H1 (cell line): ENCODE measurements around the gene RAB24. TPM values are rescaled to one million over a fixed set of nuclear protein-coding genes. Genes with fewer than 3 reads are reported as not detected.

Source experiments
- CTCF ChIA-PET: fragments of 300-600 bp; sonication (Branson Sonifier 250); formaldehyde crosslinking; loops from one replicate; lab custom pipeline; 2021; ENCODE audit not compliant: partially characterized antibody; lab: Charles Lee
- POLR2A ChIA-PET: fragments of 300-600 bp; sonication (Branson Sonifier 250); formaldehyde crosslinking; loops from one replicate; lab custom pipeline; 2021; ENCODE audit warnings: inconsistent platforms; ENCODE audit not compliant: partially characterized antibody; lab: Charles Lee
- DNase-seq, 2 experiments: peaks; one replicate each; pipeline versions ENCODE4 v3.0.0 to v3.0.0-alpha.2; 2010 to 2022; ENCODE audit warnings: low spot score in 2 of 2, low read depth in 1 of 2, mixed read lengths in 1 of 2
- FAIRE-seq: peaks from 2 replicates; lab custom pipeline; 2011; peaks lifted over from hg19 to GRCh38; lab: Jason Lieb, UNC
- H2AFZ ChIP-seq: 2 replicates; pipeline ENCODE4 v1.8.1; 2012; ENCODE audit warnings: low read length, inconsistent platforms
- H2AK5ac ChIP-seq: 2 replicates; pipeline ENCODE4 v1.6.1; 2013; ENCODE audit warnings: low read depth, low read length
- H2BK120ac ChIP-seq: replicated peaks from 2 replicates; pipeline ENCODE3; 2013; ENCODE audit warnings: low read depth, low read length, inconsistent platforms
- H2BK12ac ChIP-seq: 2 replicates; pipeline ENCODE4 v1.6.1; 2013; ENCODE audit warnings: low read depth, low read length
- H2BK15ac ChIP-seq: 2 replicates; pipeline ENCODE4 v1.6.1; 2013; ENCODE audit warnings: low read length
- H2BK20ac ChIP-seq: 2 replicates; pipeline ENCODE4 v1.6.1; 2013; ENCODE audit warnings: low read length
- H2BK5ac ChIP-seq: 2 replicates; pipeline ENCODE4 v1.6.1; 2013; ENCODE audit warnings: low read depth, low read length
- H3K14ac ChIP-seq: 2 replicates; pipeline ENCODE4 v1.6.1; 2013; ENCODE audit warnings: inconsistent platforms; ENCODE audit not compliant: insufficient read length
- H3K18ac ChIP-seq: 2 replicates; pipeline ENCODE4 v1.6.1; 2013; ENCODE audit warnings: low read length; ENCODE audit errors: extremely low read depth
- H3K23ac ChIP-seq: 2 replicates; pipeline ENCODE4 v1.6.1; 2013; ENCODE audit warnings: inconsistent platforms; ENCODE audit not compliant: insufficient read length
- H3K23me2 ChIP-seq: 2 replicates; pipeline ENCODE4 v1.6.1; 2013; ENCODE audit warnings: low read depth, low read length
- H3K27ac ChIP-seq: 2 replicates; pipeline ENCODE4 v1.6.1; 2011; ENCODE audit warnings: low read depth, low read length, inconsistent platforms
- H3K27me3 ChIP-seq, 4 experiments: replicated peaks in 1 of 4; 1 replicate in 1 of 4; 2 replicates in 3 of 4; pipeline versions ENCODE4 v1.6.1 to v1.8.1; 2011 to 2013; ENCODE audit warnings: low read length in 3 of 4, mild to moderate bottlenecking in 3 of 4, inconsistent platforms in 2 of 4, mixed read lengths in 2 of 4, moderate library complexity in 1 of 4; ENCODE audit not compliant: control insufficient read depth in 3 of 4, insufficient read depth in 3 of 4; ENCODE audit errors: extremely low read depth in 1 of 4
- H3K36me3 ChIP-seq, 4 experiments: 2 replicates each; pipeline versions ENCODE4 v1.6.1 to v1.8.1; 2011 to 2013; ENCODE audit warnings: mild to moderate bottlenecking in 4 of 4, low read length in 3 of 4, moderate library complexity in 2 of 4, control low read depth in 1 of 4, inconsistent platforms in 1 of 4; ENCODE audit not compliant: insufficient read depth in 4 of 4, control insufficient read depth in 2 of 4
- H3K4ac ChIP-seq: replicated peaks from 2 replicates; pipeline ENCODE3; 2013; ENCODE audit warnings: low read length, low read depth, mixed read lengths, inconsistent platforms; ENCODE audit not compliant: insufficient read length
- H3K4me1 ChIP-seq, 4 experiments: replicated peaks in 1 of 4; 1 replicate in 1 of 4; 2 replicates in 3 of 4; pipeline versions ENCODE4 v1.6.1 to v1.8.1; 2011 to 2013; ENCODE audit warnings: low read length in 3 of 4, inconsistent platforms in 2 of 4, mixed read lengths in 1 of 4; ENCODE audit not compliant: insufficient read depth in 4 of 4, control insufficient read depth in 3 of 4
- H3K4me2 ChIP-seq, 2 experiments: 2 replicates each; pipeline versions ENCODE4 v1.6.1 to v1.8.1; 2011 to 2013; ENCODE audit warnings: low read depth in 2 of 2, low read length in 2 of 2, control low read depth in 1 of 2, inconsistent platforms in 1 of 2, mild to moderate bottlenecking in 1 of 2; ENCODE audit not compliant: insufficient read depth in 1 of 2
- H3K4me3 ChIP-seq, 4 experiments: fragments of 200-600, 300-600 bp in 1 of 4; sonication (generic), shearing (Covaris generic), sonication (Bioruptor Twin) in 1 of 4; 2 replicates each; pipeline versions ENCODE4 v1.5.1 to v1.8.1; 2011 to 2016; ENCODE audit warnings: low read length in 4 of 4, low read depth in 3 of 4, control low read depth in 2 of 4, inconsistent platforms in 2 of 4, mild to moderate bottlenecking in 2 of 4, mixed read lengths in 1 of 4, moderate library complexity in 1 of 4; ENCODE audit not compliant: insufficient read depth in 2 of 4; ENCODE audit errors: extremely low read depth in 1 of 4
- H3K56ac ChIP-seq: replicated peaks from 2 replicates; pipeline ENCODE3; 2013; ENCODE audit warnings: low read depth, mild to moderate bottlenecking, mixed read lengths, low read length, inconsistent platforms; ENCODE audit not compliant: insufficient read length
- H3K79me1 ChIP-seq: 2 replicates; pipeline ENCODE4 v1.6.1; 2013; ENCODE audit warnings: low read depth, low read length, control low read depth
- H3K79me2 ChIP-seq, 2 experiments: 2 replicates each; pipeline versions ENCODE4 v1.6.1 to v1.8.1; 2012 to 2013; ENCODE audit warnings: low read length in 2 of 2, mild to moderate bottlenecking in 2 of 2, inconsistent platforms in 1 of 2; ENCODE audit not compliant: insufficient read depth in 2 of 2, control insufficient read depth in 1 of 2
- H3K9ac ChIP-seq, 4 experiments: replicated peaks in 1 of 4; 1 replicate in 1 of 4; 2 replicates in 3 of 4; pipeline versions ENCODE4 v1.6.1 to v1.8.1; 2011 to 2013; ENCODE audit warnings: low read depth in 3 of 4, low read length in 3 of 4, control low read depth in 2 of 4, mild to moderate bottlenecking in 2 of 4, moderate library complexity in 2 of 4, inconsistent platforms in 1 of 4; ENCODE audit errors: extremely low read depth in 1 of 4
- H3K9me3 ChIP-seq, 2 experiments: 2 replicates each; pipeline versions ENCODE4 v1.6.1 to v1.8.1; 2012 to 2013; ENCODE audit warnings: mild to moderate bottlenecking in 2 of 2, moderate library complexity in 2 of 2, control low read depth in 1 of 2, inconsistent platforms in 1 of 2, low read depth in 1 of 2, low read length in 1 of 2, mixed read lengths in 1 of 2; ENCODE audit not compliant: insufficient read depth in 2 of 2
- H4K20me1 ChIP-seq, 2 experiments: replicated peaks in 1 of 2; 2 replicates each; pipeline versions ENCODE3 to v1.8.1; 2011 to 2013; ENCODE audit warnings: inconsistent platforms in 2 of 2, low read length in 2 of 2, mild to moderate bottlenecking in 1 of 2; ENCODE audit not compliant: insufficient read depth in 2 of 2, control insufficient read depth in 1 of 2
- H4K5ac ChIP-seq: 2 replicates; pipeline ENCODE4 v1.6.1; 2013; ENCODE audit warnings: low read length, low read depth, mixed read lengths, inconsistent platforms; ENCODE audit not compliant: insufficient read length
- H4K8ac ChIP-seq: 2 replicates; pipeline ENCODE4 v1.8.0; 2013; ENCODE audit warnings: mild to moderate bottlenecking, moderate library complexity, low read length, inconsistent platforms; ENCODE audit not compliant: insufficient read depth; ENCODE audit errors: extremely low read depth
- H4K91ac ChIP-seq: replicated peaks from 2 replicates; pipeline ENCODE3; 2013; ENCODE audit warnings: low read length, mixed read lengths, inconsistent platforms; ENCODE audit not compliant: insufficient read length
- ASH2L ChIP-seq: fragments of 200-600, 300-600 bp; sonication (generic); IDR thresholded peaks from one replicate; pipeline ENCODE4 v1.7.1; 2017; ENCODE audit warnings: low read length
- BACH1 ChIP-seq: IDR thresholded peaks from 2 replicates; pipeline ENCODE4 v1.6.1; 2012; ENCODE audit warnings: low read length, improper control_type of control experiment
- BCL11A ChIP-seq, 2 experiments: IDR thresholded peaks; one replicate each; pipeline ENCODE4 v1.6.1; 2011; ENCODE audit warnings: low read depth in 2 of 2, low read length in 2 of 2, mild to moderate bottlenecking in 2 of 2
- CHD1 ChIP-seq: IDR thresholded peaks from 2 replicates; pipeline ENCODE4 v1.6.1; 2012; ENCODE audit warnings: low read depth, low read length, improper control_type of control experiment
- FOSL1 ChIP-seq: IDR thresholded peaks from 2 replicates; pipeline ENCODE4 v1.6.1; 2011; ENCODE audit warnings: mild to moderate bottlenecking, low read depth, low read length, moderate library complexity; ENCODE audit not compliant: insufficient read depth
- KDM4A ChIP-seq: IDR thresholded peaks from one replicate; pipeline ENCODE4 v1.7.1; 2012; ENCODE audit warnings: low read depth, mild to moderate bottlenecking, moderate library complexity, low read length, inconsistent platforms; ENCODE audit not compliant: severe bottlenecking
- KDM5A ChIP-seq: fragments of 200-600 bp; IDR thresholded peaks from 2 replicates; pipeline ENCODE4 v1.7.1; 2012; ENCODE audit warnings: mild to moderate bottlenecking, low read length, inconsistent platforms, mixed read lengths
- MAFK ChIP-seq: IDR thresholded peaks from 2 replicates; pipeline ENCODE4 v1.6.1; 2012; ENCODE audit warnings: low read depth, mild to moderate bottlenecking, improper control_type of control experiment, low read length
- PHF8 ChIP-seq: fragments of 200-600 bp; sonication (generic); conservative IDR thresholded peaks from 2 replicates; pipeline ENCODE4 v1.7.1; 2012; ENCODE audit warnings: low read depth, mild to moderate bottlenecking, inconsistent platforms, low read length, moderate library complexity
- RNF2 ChIP-seq: fragments of 200-900, 300-1000 bp; sonication (generic); IDR thresholded peaks from 2 replicates; pipeline ENCODE4 v1.7.1; 2016; ENCODE audit warnings: borderline replicate concordance, low read depth, mild to moderate bottlenecking, antibody characterized with exemption, low read length; ENCODE audit not compliant: poor library complexity, severe bottlenecking; ENCODE audit errors: missing control alignments
- SIN3A ChIP-seq, 2 experiments: IDR thresholded peaks in 1 of 2; conservative IDR thresholded peaks in 1 of 2; 2 replicates each; pipeline ENCODE4 v1.6.1; 2011 to 2012; ENCODE audit warnings: low read length in 2 of 2, improper control_type of control experiment in 1 of 2, low read depth in 1 of 2, mild to moderate bottlenecking in 1 of 2
- SIRT6 ChIP-seq: IDR thresholded peaks from one replicate; pipeline ENCODE4 v1.7.1; 2012; ENCODE audit warnings: low read length, inconsistent platforms
- TAF1 ChIP-seq: IDR thresholded peaks from 2 replicates; pipeline ENCODE4 v1.6.1; 2011; ENCODE audit warnings: mild to moderate bottlenecking, low read depth, low read length
- TBP ChIP-seq: IDR thresholded peaks from 2 replicates; pipeline ENCODE4 v1.6.1; 2011; ENCODE audit warnings: low read depth, low read length, improper control_type of control experiment
- WGBS, 2 experiments: shearing (Covaris generic) in 1 of 2; methylation state at CpG; one replicate each; pipeline versions ENCODE4 v1.1.6 to v1.1.7; 2013 to 2015; ENCODE audit warnings: low lambda C conversion rate in 2 of 2, mixed read lengths in 2 of 2, inconsistent platforms in 1 of 2, low coverage in 1 of 2, missing lambda C conversion rate in 1 of 2; ENCODE audit not compliant: insufficient replicate concordance in 2 of 2, insufficient coverage in 1 of 2, insufficient read length in 1 of 2; ENCODE audit errors: extremely low coverage in 1 of 2, missing lambda C conversion rate in 1 of 2; 5-methylcytosine and 5-hydroxymethylcytosine counted together
- polyA plus RNA-seq, 7 experiments: library from polyadenylated mRNA; depleted of rRNA in 3 of 7; stranded (reverse) in 5 of 7; unstranded in 2 of 7; fragments of >200 nt in 5 of 7; fragments of 200-250 nt in 2 of 7; gene quantifications; 1 replicate in 5 of 7; 2 replicates in 1 of 7; 4 replicates in 1 of 7; pipeline versions ENCODE4 v1.2.1 to v1.2.3, GENCODE V29; 2011 to 2013; ENCODE audit warnings: missing spikeins in 2 of 7, mixed read lengths in 2 of 7
- total RNA-seq: library from RNA; stranded (reverse); fragmentation: NEBNext Ultra II Directional; extraction: Animal tissue kit (Norgen Biotek cat#: 25700); gene quantifications from 2 replicates; pipeline ENCODE4 v1.2.1, GENCODE V29; 2021

Gene RAB24
- total and polyA plus RNA-seq, 2 of the 8 experiments (the other 6 are each of a cell fraction or from before 2014, with no cell fraction given) = 18.8 to 33.8 TPM

DNA sequence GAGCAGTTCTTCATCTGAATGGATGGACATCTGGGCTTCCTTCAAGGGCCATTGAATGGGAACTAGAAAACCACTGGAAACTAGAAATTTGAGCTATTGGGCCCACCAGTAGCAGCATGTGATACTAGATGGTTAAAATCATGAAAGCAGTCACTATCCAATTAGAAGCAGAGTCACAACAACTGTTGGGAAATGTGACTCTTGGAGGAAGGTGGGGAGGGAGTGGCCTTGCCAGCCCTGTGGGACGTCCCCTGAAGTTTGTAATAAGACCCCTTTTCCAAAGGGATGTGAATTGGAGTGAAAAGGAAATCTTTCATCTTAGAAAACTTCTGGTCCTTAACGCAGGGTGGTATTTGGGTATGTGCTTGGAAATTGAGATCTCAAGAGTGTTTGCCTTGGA lies 5.6 kb downstream of the RAB24 start:
- Histone ChIP-seq H2BK12ac (no peak overlapping the region), H3K27me3 (no peaks in the 10 kb centered on the region), H3K4me2 (no peak overlapping the region), H3K27ac (no peak overlapping the region), H3K18ac (no peak overlapping the region), H2BK120ac (no peak overlapping the region), H3K23me2 (peaks cover 3% of the 10 kb centered on the region; the same call in 1 of the 2 replicates), H3K4me1 (peaks cover 0 to 14% (median 4%) of the 10 kb centered on the region in 4 experiments; a peak in 6 of 7 replicates), H3K9me3 (no peaks in the 10 kb centered on the region), H4K8ac (no peak overlapping the region), H2BK5ac (no peak overlapping the region), H2AK5ac (no peak overlapping the region), H3K9ac (no peak overlapping the region), H2BK20ac (no peak overlapping the region), H3K79me2 (no peaks in the 10 kb centered on the region; a peak in 1 of 4 replicates), H3K4ac (no peak overlapping the region), H3K56ac (no peak overlapping the region), H4K91ac (no peak overlapping the region), H3K36me3 (peaks cover 22 to 46% (median 31%) of the 10 kb centered on the region in 4 experiments)
- no peak for FAIRE-seq
- ChIA-PET POLR2A (interaction anchor here (1.1 to 12.1 kb wide), 6 partner anchors 11 to 180 kb away, joined by 3 to 111 read pairs (median 3); partner anchors contain the start of gene NSD1), CTCF (interaction anchor here (1.3 to 6.5 kb wide), 4 partner anchors 12 to 226 kb away, joined by 3 to 37 read pairs (median 7); no protein-coding TSS in a partner anchor)
- DNase-seq = no peak
- TF ChIP-seq FOSL1 (no peak), CHD1 (no peak), KDM4A (no peak), KDM5A (no peak), MAFK (no peak), BACH1 (no peak), SIN3A (conservative IDR thresholded peaks at IDR 0.05 in 1 of 2, IDR thresholded peaks at IDR 0.05 in 1 of 2; ENCODE audit: low read depth in 1 of 2, low read length in 2 of 2) (no peak), ASH2L (no peak), BCL11A (IDR thresholded peaks at IDR 0.05; ENCODE audit: low read depth in 2 of 2, low read length in 2 of 2) (no peak), PHF8 (no peak), SIRT6 (no peak), TBP (no peak), TAF1 (no peak), RNF2 (no peak)
- TF ChIP-seq, all 59 proteins: peak for 0
- no peak overlapping the region for H3K23ac ChIP-seq
- H4K5ac ChIP-seq = no peak overlapping the region
- H4K20me1 ChIP-seq = peaks cover 10 to 23% of the 10 kb centered on the region in 2 experiments
- no peak overlapping the region; a peak in 1 of 8 replicates for H3K4me3 ChIP-seq
- peaks cover 5% of the 10 kb centered on the region; the same call in 1 of the 2 replicates for H3K79me1 ChIP-seq
- H3K14ac ChIP-seq = no peak overlapping the region
- H2AFZ ChIP-seq = no peak overlapping the region
- H2BK15ac ChIP-seq = no peak overlapping the region
- 88% methylated on average over 2 of the region's 2 CpGs; no CpG with 5 or more reads in 1 of the 2 experiments for WGBS, 2 experiments
